SK-N-SH treated with all-trans-retinoic acid at 6 μM for 48 hours (cell line): ENCODE data around the gene FKBP3.

Experiments
- TCF4 ChIP-seq: fragments of 250-450 bp; sonication (Bioruptor Pico); IDR thresholded peaks from 2 replicates; pipeline ENCODE4 v1.8.0; 2021; ENCODE audit warnings: mild to moderate bottlenecking, moderate library complexity, borderline replicate concordance
- ZFP30 ChIP-seq: fragments of 450-650 bp; formaldehyde crosslinking; IDR thresholded peaks from 2 replicates; pipeline ENCODE4 v1.5.0; 2022; ENCODE audit warnings: mild to moderate bottlenecking, moderate library complexity
- TF ChIP-seq, protein P1 (sequence below): fragments of 250-450 bp; sonication (Bioruptor Pico); IDR thresholded peaks from 2 replicates; pipeline ENCODE4 v1.5.1; 2020; ENCODE audit warnings: low read depth, mild to moderate bottlenecking, moderate library complexity

- TF ChIP-seq, protein P1, sequence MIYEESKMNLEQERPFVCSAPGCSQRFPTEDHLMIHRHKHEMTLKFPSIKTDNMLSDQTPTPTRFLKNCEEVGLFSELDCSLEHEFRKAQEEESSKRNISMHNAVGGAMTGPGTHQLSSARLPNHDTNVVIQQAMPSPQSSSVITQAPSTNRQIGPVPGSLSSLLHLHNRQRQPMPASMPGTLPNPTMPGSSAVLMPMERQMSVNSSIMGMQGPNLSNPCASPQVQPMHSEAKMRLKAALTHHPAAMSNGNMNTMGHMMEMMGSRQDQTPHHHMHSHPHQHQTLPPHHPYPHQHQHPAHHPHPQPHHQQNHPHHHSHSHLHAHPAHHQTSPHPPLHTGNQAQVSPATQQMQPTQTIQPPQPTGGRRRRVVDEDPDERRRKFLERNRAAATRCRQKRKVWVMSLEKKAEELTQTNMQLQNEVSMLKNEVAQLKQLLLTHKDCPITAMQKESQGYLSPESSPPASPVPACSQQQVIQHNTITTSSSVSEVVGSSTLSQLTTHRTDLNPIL: no peak
- no peak for TF ChIP-seq ZFP30 (CRISPR knock-in tag)
- no peak for TF ChIP-seq TCF4
Measured at GRCh38 chr14:45144658-45145057, 10.4 kb upstream of the FKBP3 start.
